AG09319 (cell line): ENCODE results near the gene RAB34.

Experiments used
- DNase-seq: peaks from one replicate; pipeline ENCODE4 v3.0.0-alpha.2; 2010; ENCODE audit warnings: low read depth; ENCODE audit errors: extremely low read depth
- TF ChIP-seq, protein P1 (sequence below): IDR thresholded peaks from 2 replicates; pipeline ENCODE4 v1.5.1; 2011; ENCODE audit warnings: low read depth, mild to moderate bottlenecking, inconsistent platforms, low read length, moderate library complexity

The RAB34 gene

DNA sequence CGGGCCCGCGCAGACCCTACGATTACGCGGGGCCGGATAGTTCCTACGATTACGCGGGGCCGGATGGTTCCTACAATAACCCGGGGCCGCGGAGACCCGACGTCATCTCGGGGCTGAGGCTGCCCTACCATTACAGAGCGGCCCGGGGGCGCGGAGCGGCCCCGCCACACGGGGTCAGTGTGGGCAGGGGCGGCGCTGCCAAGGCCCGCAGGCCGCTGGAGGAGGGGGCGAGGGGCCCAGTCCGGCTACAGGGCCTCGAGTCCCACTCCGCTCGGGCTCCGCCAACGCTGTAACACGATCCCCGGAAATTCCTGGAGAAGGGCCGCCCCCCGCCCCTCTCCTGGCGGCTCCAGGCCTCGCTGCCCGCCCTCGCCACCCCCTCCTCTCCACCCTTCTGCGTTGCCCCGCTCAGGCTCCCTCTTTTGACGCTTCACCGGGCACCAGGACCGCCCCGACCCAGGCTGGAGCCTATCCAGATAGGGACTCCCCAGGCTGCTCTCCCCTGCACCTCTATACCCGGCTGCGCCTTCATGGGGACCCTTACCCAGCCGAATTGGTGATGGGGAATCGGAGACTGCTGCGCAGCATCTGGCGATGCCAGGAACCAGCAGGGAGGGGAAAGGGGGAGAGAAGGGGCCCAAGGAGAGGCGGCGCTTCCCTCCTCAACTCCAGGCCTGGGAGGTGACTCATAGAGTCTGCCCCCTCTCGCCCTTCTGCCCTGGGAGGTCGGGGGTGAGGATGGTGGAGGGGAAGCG, at the start of gene RAB34:
Gene RAB34 (minus strand): TSS at position 291 of the 755 bp plus-strand sequence. CDS start 602 bp downstream, outside the sequence.
- TF ChIP-seq, protein P1, sequence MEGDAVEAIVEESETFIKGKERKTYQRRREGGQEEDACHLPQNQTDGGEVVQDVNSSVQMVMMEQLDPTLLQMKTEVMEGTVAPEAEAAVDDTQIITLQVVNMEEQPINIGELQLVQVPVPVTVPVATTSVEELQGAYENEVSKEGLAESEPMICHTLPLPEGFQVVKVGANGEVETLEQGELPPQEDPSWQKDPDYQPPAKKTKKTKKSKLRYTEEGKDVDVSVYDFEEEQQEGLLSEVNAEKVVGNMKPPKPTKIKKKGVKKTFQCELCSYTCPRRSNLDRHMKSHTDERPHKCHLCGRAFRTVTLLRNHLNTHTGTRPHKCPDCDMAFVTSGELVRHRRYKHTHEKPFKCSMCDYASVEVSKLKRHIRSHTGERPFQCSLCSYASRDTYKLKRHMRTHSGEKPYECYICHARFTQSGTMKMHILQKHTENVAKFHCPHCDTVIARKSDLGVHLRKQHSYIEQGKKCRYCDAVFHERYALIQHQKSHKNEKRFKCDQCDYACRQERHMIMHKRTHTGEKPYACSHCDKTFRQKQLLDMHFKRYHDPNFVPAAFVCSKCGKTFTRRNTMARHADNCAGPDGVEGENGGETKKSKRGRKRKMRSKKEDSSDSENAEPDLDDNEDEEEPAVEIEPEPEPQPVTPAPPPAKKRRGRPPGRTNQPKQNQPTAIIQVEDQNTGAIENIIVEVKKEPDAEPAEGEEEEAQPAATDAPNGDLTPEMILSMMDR = no peak; the same call in 1 of the 2 replicates
- peak; percentile 78 for DNase-seq

DNA sequence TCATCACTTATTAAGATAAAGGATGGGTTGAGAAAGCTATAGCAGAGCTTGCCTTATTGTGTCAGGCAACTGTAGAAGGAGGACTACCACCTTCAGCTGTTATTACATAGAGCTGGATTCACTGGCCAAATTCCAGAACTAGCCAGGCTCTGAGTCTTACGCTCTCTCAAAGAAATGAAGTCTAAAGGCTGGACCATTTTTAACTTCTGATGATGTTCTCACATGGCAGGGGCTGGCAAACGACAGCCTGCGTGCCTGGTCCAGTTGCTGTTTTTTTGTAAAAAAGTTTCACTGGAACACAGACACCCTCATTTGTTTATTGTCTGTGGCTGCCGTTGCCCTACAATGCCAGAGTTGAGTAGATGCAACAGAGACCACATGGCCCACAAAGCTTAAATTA, 47.4 kb upstream of the RAB34 start:
- TF ChIP-seq, protein P1 = no peak
- DNase-seq = no peak

DNA sequence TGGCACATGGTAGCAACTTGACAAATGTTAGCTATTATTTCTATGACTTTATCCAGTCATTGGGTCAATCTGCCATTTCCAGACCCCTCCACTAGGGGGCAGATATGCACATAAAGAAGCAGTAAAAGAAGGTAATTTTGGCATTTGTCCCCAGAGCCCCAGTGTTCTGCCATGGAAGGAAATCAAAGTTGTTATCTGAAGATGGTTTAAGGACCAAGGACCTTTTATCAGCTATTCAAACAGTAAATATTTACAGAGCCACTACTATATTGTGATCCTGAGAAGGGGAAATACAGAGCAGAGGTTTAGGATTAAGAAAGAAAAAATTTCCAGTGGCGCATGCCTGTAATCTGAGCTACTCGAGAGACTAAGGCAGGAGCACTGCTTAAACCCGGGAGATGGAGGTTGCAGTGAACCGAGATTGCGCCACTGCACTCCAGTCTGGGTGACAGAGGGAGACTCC, 46.2 kb upstream of the RAB34 start:
- DNase-seq = no peak
- TF ChIP-seq, protein P1 = peak; percentile 86

- TF ChIP-seq, protein P1 = no peak
- DNase-seq = no peak
These were observed 45.6 kb upstream of the RAB34 start for GRCh38 chr17:28763137-28763799.

GRCh38 chr17:28760601-28761562, 43.2 kb upstream of the RAB34 start:
- no peak for DNase-seq
- TF ChIP-seq, protein P1 = no peak

DNA sequence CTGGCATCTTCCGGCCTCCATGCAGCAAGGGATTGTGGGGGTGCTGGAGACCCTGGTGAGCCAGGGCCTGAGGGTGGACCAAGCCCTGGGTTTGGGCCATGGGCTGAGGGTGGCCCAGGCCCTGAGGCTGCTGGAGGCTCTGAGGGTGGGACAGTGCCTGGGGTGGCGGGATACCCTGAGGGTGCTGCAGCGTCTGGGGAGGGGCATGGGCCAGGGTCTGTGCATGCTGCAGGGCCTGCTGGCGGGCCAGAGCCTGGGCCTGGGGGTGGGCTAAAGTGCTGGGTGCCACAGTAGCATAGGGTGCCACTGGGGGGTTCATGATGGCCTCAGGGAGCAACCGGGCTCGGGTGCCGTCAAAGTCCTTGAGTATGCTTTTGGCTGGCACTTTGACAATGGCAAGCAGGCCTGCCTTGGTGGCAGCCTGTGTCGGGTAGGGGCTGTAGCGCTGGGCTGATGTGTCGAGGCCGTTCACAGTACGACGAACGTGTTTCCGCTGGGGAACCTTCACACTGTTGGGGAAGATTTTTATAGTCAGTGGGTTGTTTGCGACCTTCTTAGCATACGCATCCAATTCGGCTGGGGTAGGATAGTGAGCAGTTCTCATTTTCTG, 41.7 kb upstream of the RAB34 start:
- DNase-seq = no peak
- TF ChIP-seq, protein P1 = no peak
